Small intestine (tissue), 7 donors: ENCODE data around the gene CABCOCO1. TPM values are rescaled to one million over a fixed set of nuclear protein-coding genes. Genes with fewer than 3 reads are reported as not detected.
A peak's percentile ranks its signal among the peaks of the same experiment; 100 is the strongest.

Experiments used
- DNase-seq, 2 donors: peaks; one replicate each; pipeline versions ENCODE4 v3.0.0 to v3.0.0-alpha.2; 2013
- FAIRE-seq: peaks from 2 replicates; lab custom pipeline; 2012; peaks lifted over from hg19 to GRCh38; lab: Jason Lieb, UNC
- H3K27ac ChIP-seq, 3 donors: one replicate each; pipeline ENCODE4 v1.5.1; 2013; ENCODE audit warnings: low read length in 2 of 3, mild to moderate bottlenecking in 2 of 3, control low read depth in 1 of 3, inconsistent platforms in 1 of 3, low read depth in 1 of 3, moderate library complexity in 1 of 3
- H3K27me3 ChIP-seq, 3 donors: one replicate each; pipeline ENCODE4 v1.6.1; 2013; ENCODE audit warnings: low read length in 3 of 3, inconsistent platforms in 1 of 3; ENCODE audit not compliant: control insufficient read depth in 3 of 3, insufficient read depth in 3 of 3
- H3K36me3 ChIP-seq, 3 donors: one replicate each; pipeline ENCODE4 v1.6.1; 2013; ENCODE audit warnings: low read length in 3 of 3, inconsistent platforms in 1 of 3, low read depth in 1 of 3, mild to moderate bottlenecking in 1 of 3, moderate library complexity in 1 of 3; ENCODE audit not compliant: control insufficient read depth in 3 of 3, insufficient read depth in 2 of 3
- H3K4me1 ChIP-seq, 3 donors: one replicate each; pipeline ENCODE4 v1.6.1; 2013; ENCODE audit warnings: low read length in 2 of 3, inconsistent platforms in 1 of 3, low read depth in 1 of 3, mild to moderate bottlenecking in 1 of 3, moderate library complexity in 1 of 3; ENCODE audit not compliant: control insufficient read depth in 3 of 3, insufficient read depth in 2 of 3
- H3K4me3 ChIP-seq, 3 donors: one replicate each; pipeline ENCODE4 v1.5.1; 2013; ENCODE audit warnings: low read length in 3 of 3, control low read depth in 1 of 3, inconsistent platforms in 1 of 3, low read depth in 1 of 3, mild to moderate bottlenecking in 1 of 3, moderate library complexity in 1 of 3
- H3K9me3 ChIP-seq, 2 donors: one replicate each; pipeline ENCODE4 v1.6.1; 2013; ENCODE audit warnings: low read depth in 1 of 2, low read length in 1 of 2; ENCODE audit not compliant: control insufficient read depth in 2 of 2, insufficient read depth in 1 of 2
- WGBS, 3 donors: extraction: QIAGEN DNeasy Blood & Tissue Kit; methylation state at CpG; one replicate each; pipeline ENCODE4 v1.1.7; 2013; 5-methylcytosine and 5-hydroxymethylcytosine counted together
- polyA plus RNA-seq, 4 donors: library from polyadenylated mRNA; stranded (reverse) in 3 of 4; unstranded in 1 of 4; fragments of 200-250 nt in 3 of 4; fragments of 120-200 nt in 1 of 4; gene quantifications; one replicate each; pipeline versions ENCODE4 v1.2.1 to v1.2.3, GENCODE V29; 2013
- donor health status: healthy with polysubstance abuse.
- donor health status: control.
- donor health status: control.
- donor health status: Bipolar disorder and iron deficiency.
- donor health status: healthy.

Gene CABCOCO1
- polyA plus RNA-seq, 4 donors, result 0.15 to 0.49 TPM; not detected in 2

- Histone ChIP-seq H3K9me3 (no peaks in the 10 kb centered on the region), H3K4me3 (no peak overlapping the region), H3K36me3 (no peaks in the 10 kb centered on the region), H3K27me3 (no peaks in the 10 kb centered on the region), H3K4me1 (peaks cover 0 to 8% (median 3%) of the 10 kb centered on the region in 3 donors), H3K27ac (peak overlapping the region in 1 of 3 donors; percentile 1)
- FAIRE-seq (no peak), DNase-seq (peak; percentile 37 to 75)
- WGBS, 3 donors, result 70 to 78% (median 77%) methylated on average over 2 of the region's 2 CpGs
These were observed 95.0 kb downstream of the CABCOCO1 start for GRCh38 chr10:61757525-61758397.

GRCh38 chr10:61758433-61758832 is 95.7 kb downstream of the CABCOCO1 start:
- FAIRE-seq, result no peak
- Histone ChIP-seq H3K9me3 (no peaks in the 10 kb centered on the region), H3K27me3 (no peaks in the 10 kb centered on the region), H3K4me3 (no peak overlapping the region), H3K36me3 (no peaks in the 10 kb centered on the region), H3K4me1 (peaks cover 0 to 9% (median 3%) of the 10 kb centered on the region in 3 donors), H3K27ac (no peak overlapping the region)
- 28 to 43% (median 40%) methylated on average over 3 of the region's 3 CpGs for WGBS, 3 donors
- no peak for DNase-seq

- no peaks in the 10 kb centered on the region for H3K9me3 ChIP-seq
- WGBS, 3 donors, result 93 to 97% (median 97%) methylated on average over 4 of the region's 4 CpGs
- no peaks in the 10 kb centered on the region for H3K36me3 ChIP-seq
- H3K27me3 ChIP-seq, result no peaks in the 10 kb centered on the region
- H3K4me3 ChIP-seq, result no peak overlapping the region
- H3K4me1 ChIP-seq, result peaks cover 0 to 9% (median 3%) of the 10 kb centered on the region in 3 donors
- H3K27ac ChIP-seq, result no peak overlapping the region
- FAIRE-seq (no peak), DNase-seq (no peak)
These were observed 97.0 kb downstream of the CABCOCO1 start for GRCh38 chr10:61759751-61760150.

- peak; percentile 90 for FAIRE-seq
- DNase-seq, result peak; percentile 44 to 88
- no peak overlapping the region for H3K4me3 ChIP-seq
- H3K4me1 ChIP-seq, result peaks cover 0 to 9% (median 3%) of the 10 kb centered on the region in 3 donors
- H3K27ac ChIP-seq, result peak overlapping the region; percentile 10 to 80 (median 48)
- H3K27me3 ChIP-seq, result no peaks in the 10 kb centered on the region
- H3K36me3 ChIP-seq, result no peaks in the 10 kb centered on the region
- WGBS, 3 donors, result 14 to 42% (median 35%) methylated on average over 4 of the region's 4 CpGs
- no peaks in the 10 kb centered on the region for H3K9me3 ChIP-seq
These were observed 98.5 kb downstream of the CABCOCO1 start for GRCh38 chr10:61760943-61761824.

GRCh38 chr10:61761825-61762217 is 99.1 kb downstream of the CABCOCO1 start:
- DNase-seq (peak; percentile 66 to 87), FAIRE-seq (peak; percentile 92)
- Histone ChIP-seq H3K27me3 (no peaks in the 10 kb centered on the region), H3K9me3 (no peaks in the 10 kb centered on the region), H3K4me1 (peaks cover 0 to 9% (median 3%) of the 10 kb centered on the region in 3 donors), H3K27ac (no peak overlapping the region), H3K36me3 (no peaks in the 10 kb centered on the region), H3K4me3 (no peak overlapping the region)
- 11 to 36% (median 28%) methylated on average over 3 of the region's 3 CpGs for WGBS, 3 donors

GRCh38 chr10:61763778-61764177 is 101.0 kb downstream of the CABCOCO1 start:
- DNase-seq (peak in 1 of 2 donors; percentile 14), FAIRE-seq (no peak)
- 38 to 70% (median 51%) methylated on average over 3 of the region's 3 CpGs for WGBS, 3 donors
- Histone ChIP-seq H3K27ac (peak overlapping the region in 1 of 3 donors; percentile 32), H3K9me3 (no peaks in the 10 kb centered on the region), H3K27me3 (no peaks in the 10 kb centered on the region), H3K36me3 (no peaks in the 10 kb centered on the region), H3K4me3 (no peak overlapping the region), H3K4me1 (peaks cover 0 to 9% (median 3%) of the 10 kb centered on the region in 3 donors)

GRCh38 chr10:61764486-61764885 is 101.8 kb downstream of the CABCOCO1 start:
- no peaks in the 10 kb centered on the region for H3K27me3 ChIP-seq
- no peak for DNase-seq
- WGBS, 3 donors, result 85 to 88% (median 86%) methylated on average over 5 of the region's 5 CpGs
- no peak overlapping the region for H3K27ac ChIP-seq
- H3K4me1 ChIP-seq, result peaks cover 0 to 9% (median 3%) of the 10 kb centered on the region in 3 donors
- H3K9me3 ChIP-seq, result no peaks in the 10 kb centered on the region
- FAIRE-seq, result no peak
- H3K36me3 ChIP-seq, result no peaks in the 10 kb centered on the region
- H3K4me3 ChIP-seq, result no peak overlapping the region
